Stromal cell of bone marrow (primary cell): ENCODE results near the gene EIF1.
"Not testable (repeated sequence)": the region's sequence is repeated elsewhere in the genome, so short reads cannot be mapped to it uniquely, and the experiment has no call there.

Experiments
- DNase-seq: peaks from one replicate; pipeline ENCODE4 v3.0.0-alpha.2; 2012; ENCODE audit warnings: low read depth

EIF1 gene

DNA sequence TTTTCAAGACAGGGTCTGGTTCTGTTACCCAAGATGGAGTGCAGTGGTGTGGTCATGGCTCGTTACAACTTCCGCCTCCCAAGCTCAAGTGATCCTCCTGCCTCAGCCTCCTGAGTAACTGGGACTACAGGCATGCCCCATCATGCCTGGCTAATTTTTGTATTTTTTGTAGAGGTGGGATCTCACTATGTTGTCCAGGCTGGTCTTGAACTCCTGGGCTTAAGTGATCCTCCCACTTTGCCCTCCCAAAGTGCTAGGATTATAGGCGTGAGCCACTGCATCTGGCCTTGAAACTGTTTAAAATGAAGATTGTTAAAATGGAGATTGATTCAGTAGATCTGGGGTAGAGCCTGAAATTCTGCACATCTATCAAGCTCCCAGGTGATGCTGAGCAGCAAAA, 12.2 kb downstream of the EIF1 start:
- DNase-seq = not testable (repeated sequence)

- no peak for DNase-seq
Observed at GRCh38 chr17:41702712-41703111, 14.0 kb downstream of the EIF1 start.

- DNase-seq = peak; percentile 33
Observed at GRCh38 chr17:41705271-41705991, 16.7 kb downstream of the EIF1 start.

DNA sequence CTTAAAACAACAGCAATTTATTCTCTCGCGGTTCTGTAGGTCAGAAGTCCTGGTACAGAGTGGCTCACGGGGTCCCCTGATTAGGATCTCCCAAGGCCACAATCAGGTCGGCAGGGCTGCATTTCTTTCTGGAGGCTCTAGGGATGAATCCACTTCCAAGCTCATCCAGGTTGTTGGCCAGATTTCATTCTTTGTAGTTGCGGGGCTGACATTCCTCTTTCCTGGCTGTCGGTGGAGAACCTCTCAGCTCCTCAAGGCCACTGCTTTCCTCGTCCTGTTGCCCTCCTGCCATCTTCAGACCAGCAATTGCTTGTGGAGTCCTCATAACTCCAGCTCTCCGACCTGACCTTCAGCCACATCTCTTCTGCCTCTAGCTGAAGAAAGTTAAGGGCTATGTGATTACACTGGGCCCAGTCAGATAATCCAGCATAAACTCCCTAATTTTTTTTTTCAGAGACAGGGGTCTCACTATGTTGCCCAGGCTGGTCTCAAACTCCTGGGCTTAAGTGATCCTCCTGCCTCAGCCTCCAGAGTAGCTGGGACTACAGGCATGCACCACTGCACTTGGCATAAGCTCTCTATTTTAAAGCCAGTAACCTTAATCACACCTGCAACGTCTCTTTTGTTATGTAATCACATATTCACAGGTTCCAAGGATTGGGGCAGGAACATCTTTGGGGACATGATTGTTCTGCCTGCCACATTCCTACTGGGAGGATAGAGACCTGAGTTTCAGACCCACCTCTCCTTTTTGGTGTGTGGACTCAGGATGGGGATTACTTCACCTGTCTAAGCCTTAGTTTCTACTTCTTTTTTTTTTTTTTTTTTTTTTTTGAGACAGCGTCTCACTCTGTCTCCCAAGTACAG, 19.4 kb downstream of the EIF1 start:
- DNase-seq = no peak

DNA sequence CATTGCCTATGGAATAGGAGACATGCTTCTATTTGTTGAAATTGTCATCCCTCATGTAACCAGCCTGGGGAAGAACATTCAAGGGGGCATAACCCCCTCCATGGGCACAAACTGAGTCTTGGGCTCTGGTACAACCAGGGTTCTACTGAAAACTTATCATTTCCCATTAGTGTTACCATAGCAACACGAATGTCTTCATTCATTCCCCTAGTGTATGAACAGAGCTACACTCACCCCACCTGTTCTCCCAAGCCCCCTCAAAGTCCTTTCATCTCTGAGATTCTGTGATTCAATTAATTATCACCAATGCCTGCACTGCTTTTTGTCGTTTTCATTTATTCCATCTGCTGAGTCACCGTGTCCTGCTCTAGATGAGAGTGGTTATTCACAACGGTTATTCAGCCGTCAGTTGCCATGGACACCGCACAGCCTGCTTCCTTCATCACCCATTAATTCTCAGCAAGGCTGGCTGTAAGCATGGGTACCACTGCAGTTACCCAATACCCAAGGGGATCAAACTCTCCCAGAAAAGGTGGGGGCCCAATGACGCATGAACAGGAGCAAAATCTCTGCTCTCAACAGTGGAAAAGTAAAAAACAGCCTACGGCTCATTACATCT, 21.9 kb downstream of the EIF1 start:
- DNase-seq = peak; percentile 75

GRCh38 chr17:41711669-41712400, 23.1 kb downstream of the EIF1 start, which contains the start of gene GAST:
Gene GAST, plus strand, starts transcription at chr17:41712331. Its CDS starts 3,106 bp downstream, at chr17:41715437.
- DNase-seq = no peak

GRCh38 chr17:41717408-41718286, 29.0 kb downstream of the EIF1 start:
- DNase-seq = no peak

DNA sequence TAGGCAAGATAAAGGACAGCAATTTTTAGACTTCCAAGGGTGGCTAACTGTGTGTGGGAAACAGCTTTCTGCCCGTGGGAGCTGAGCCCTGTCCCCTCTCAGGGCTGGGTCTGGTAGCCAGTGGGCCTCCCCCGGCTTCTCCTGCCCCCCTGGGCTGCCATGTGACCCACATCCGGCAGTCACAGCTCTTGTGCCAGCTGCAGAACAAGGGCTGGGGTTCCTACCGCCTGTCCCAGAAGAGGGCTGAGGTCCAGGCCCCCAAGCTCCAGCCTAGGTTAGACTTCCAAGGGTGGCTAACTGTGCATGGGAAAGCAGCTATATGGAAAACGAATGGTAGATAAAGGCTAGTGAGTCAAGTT, 29.6 kb downstream of the EIF1 start:
- no peak for DNase-seq

DNA sequence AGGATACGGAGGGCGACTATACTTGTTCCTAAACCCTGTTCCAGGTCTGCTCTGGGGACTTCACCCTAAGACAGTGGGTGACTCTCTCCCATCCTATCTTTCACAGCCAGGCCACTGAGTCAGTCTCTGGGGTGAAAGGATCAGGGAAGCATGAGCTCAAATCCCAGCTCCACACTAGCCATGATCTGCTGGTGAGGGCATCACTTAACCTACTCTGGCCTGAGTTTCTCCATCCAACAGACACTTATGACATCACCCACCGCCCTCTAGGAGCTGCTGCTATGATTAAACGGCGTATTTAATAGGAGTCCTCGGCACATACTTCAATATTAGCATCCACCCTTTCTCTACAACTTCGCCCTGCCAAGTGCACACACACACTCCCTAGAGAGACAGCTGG, 33.5 kb downstream of the EIF1 start:
- DNase-seq = no peak

DNA sequence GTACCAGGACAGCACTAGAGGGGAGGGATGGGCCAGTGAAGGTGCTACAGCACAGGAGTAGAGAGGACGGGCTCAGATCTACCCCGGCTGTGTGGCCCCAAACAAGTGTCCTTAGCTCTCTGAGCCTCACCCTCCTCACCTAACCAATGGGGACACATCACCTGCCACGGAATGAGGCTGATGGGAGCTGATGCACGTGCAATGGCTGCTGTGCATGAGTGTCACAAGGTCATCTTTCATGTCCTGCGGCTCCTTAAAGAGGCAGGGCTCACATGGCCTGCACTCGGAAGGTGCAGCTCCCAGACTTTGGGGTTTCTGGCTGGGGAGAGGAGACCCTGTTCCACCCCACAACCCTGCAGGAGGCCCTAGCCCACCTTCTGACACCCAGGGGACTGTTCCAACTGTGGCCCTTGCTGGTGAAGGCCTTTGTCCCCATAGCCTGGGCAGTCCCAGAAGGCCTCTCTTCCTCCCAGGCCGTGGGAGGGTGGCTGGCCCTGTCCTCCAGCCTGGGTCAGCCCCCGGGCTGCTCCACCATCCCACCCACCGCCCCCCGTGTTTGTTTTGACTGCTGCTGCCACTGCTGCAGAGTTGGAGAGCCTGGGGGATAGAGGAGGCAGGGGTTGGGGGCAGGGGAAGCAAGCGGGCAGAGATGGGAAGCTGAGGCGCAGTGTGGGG, 35.3 kb downstream of the EIF1 start:
- DNase-seq = no peak

DNA sequence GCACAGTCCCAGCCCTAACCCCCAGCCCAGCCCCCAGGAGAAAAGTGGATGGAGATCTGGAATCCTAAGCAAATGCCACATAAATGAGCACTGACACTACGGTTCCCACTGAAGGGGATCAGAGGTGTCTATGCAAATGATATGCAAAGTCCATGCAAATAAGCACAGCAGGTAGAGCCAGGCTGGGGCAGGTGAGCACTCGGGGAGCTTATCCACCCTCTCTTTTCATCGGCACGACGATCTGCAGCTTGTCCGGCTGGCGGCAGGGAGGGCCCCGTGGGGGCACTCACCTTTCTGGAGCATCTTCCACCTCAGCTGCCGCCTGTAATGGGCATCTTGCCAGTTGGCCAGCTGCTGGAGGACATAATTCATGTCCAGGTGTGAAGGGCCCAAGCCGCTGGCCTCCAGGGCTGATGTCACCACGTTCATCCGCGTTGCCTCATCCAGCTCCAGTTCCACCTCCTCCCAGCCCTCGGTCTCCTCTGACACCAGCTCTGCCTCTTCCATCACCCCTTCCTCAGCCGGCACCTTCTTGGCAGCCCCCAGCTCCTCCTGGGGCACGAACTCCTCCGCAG, 35.9 kb downstream of the EIF1 start:
- DNase-seq = no peak

DNA sequence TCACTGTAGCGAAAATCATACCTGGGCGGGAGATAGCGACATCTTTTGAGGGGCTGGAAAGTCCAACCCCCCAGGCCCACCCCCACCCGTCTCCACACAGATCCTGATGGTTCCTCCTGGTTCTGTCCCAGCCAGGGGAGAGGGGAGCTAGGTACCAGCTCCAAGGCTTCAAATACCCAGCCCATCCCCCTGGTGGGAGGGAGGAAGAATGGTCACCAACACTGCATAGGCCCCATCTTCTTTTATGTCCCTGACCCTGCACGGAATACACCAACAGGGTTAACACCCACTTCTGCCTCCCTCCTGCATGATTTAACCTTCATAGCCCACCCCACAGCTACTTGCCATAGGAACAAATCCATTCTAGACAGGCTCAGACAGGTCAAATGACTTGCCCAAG, 36.4 kb downstream of the EIF1 start:
- DNase-seq = no peak

DNA sequence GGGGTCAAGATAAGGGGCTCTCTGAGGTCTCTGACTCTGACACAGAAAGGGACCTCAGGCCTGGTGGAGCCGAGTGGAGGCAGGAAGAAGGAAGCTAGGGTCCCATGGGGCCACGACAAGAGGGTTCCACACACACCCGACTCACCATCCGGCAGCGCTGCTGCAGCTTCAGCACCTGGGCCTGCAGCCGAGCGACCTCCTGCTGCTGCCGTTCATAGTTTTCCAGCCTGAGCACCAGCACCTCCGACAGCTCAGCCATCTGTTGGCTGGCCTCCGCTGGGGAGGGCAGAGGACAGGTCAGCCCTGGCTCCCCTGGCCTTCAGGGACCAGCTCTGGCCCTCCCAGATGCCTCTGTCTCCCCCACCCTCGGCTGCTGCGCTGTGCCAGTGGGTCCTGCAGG, 39.4 kb downstream of the EIF1 start:
- no peak for DNase-seq

- no peak for DNase-seq
Observed at GRCh38 chr17:41730479-41730878, 41.8 kb downstream of the EIF1 start.

GRCh38 chr17:41731836-41732235, 43.2 kb downstream of the EIF1 start:
- no peak for DNase-seq

GRCh38 chr17:41733348-41734138, 44.9 kb downstream of the EIF1 start:
- DNase-seq = no peak

GRCh38 chr17:41734139-41734948, 45.7 kb downstream of the EIF1 start, which contains the start of gene HAP1:
Gene HAP1, minus strand, starts transcription at chr17:41734643. Its CDS starts 9 bp downstream, at chr17:41734634.
- no peak for DNase-seq

GRCh38 chr17:41734949-41735313, 46.2 kb downstream of the EIF1 start:
- no peak for DNase-seq

GRCh38 chr17:41735744-41736143, 47.1 kb downstream of the EIF1 start:
- DNase-seq = no peak
